Heart left ventricle (tissue), 16 donors: Measurements from ENCODE around the gene HIVEP2. TPM values are rescaled to one million over a fixed set of nuclear protein-coding genes. Genes with fewer than 3 reads are reported as not detected.

Experiments
- ATAC-seq, 4 donors: fragments of 200-7000 bp; cut with Tn5 transposase; one replicate each; pipeline ENCODE4 v1.9.1; 2020 to 2022; ENCODE audit warnings: moderate library complexity in 4 of 4, mild to moderate bottlenecking in 3 of 4, moderate number of reproducible peaks in 1 of 4
- DNase-seq, 5 donors: peaks; one replicate each; pipeline ENCODE4 v3.0.0-alpha.2; 2020
- H3K27ac ChIP-seq, 12 donors: fragments of 200-600 bp; sonication (generic) in 4 of 12; one replicate each; pipeline versions ENCODE4 v1.5.0 to v1.8.0; 2016 to 2022; ENCODE audit warnings: mild to moderate bottlenecking in 2 of 12
- H3K27me3 ChIP-seq, 9 donors: fragments of 200-600 bp; sonication (generic) in 2 of 9; one replicate each; pipeline versions ENCODE4 v1.5.1 to v1.8.0; 2016 to 2022; ENCODE audit warnings: mild to moderate bottlenecking in 3 of 9
- H3K36me3 ChIP-seq, 9 donors: fragments of 200-600 bp; sonication (generic) in 2 of 9; one replicate each; pipeline versions ENCODE4 v1.5.0 to v1.8.0; 2018 to 2022; ENCODE audit warnings: mild to moderate bottlenecking in 2 of 9
- H3K4me1 ChIP-seq, 12 donors: fragments of 200-600 bp; sonication (generic) in 4 of 12; one replicate each; pipeline versions ENCODE4 v1.5.0 to v1.8.0; 2016 to 2022; ENCODE audit warnings: mild to moderate bottlenecking in 3 of 12
- H3K4me3 ChIP-seq, 12 donors: fragments of 200-600 bp; sonication (generic) in 4 of 12; one replicate each; pipeline versions ENCODE4 v1.5.0 to v1.8.0; 2017 to 2022; ENCODE audit warnings: mild to moderate bottlenecking in 9 of 12, moderate library complexity in 4 of 12
- H3K9me3 ChIP-seq, 12 donors: fragments of 200-600 bp; sonication (generic) in 4 of 12; one replicate each; pipeline versions ENCODE4 v1.5.0 to v1.8.0; 2016 to 2022; ENCODE audit warnings: mild to moderate bottlenecking in 1 of 12
- CTCF ChIP-seq, 12 donors: fragments of 200-600 bp; sonication (generic) in 4 of 12; IDR thresholded peaks; one replicate each; pipeline versions ENCODE4 v1.5.0 to v1.8.0; 2018 to 2022; ENCODE audit warnings: antibody characterized with exemption in 12 of 12, mild to moderate bottlenecking in 5 of 12
- POLR2A ChIP-seq, 2 donors: fragments of 450-650 bp; IDR thresholded peaks; one replicate each; pipeline ENCODE4 v1.6.1; 2017; ENCODE audit warnings: antibody characterized with exemption in 2 of 2, mild to moderate bottlenecking in 2 of 2, moderate library complexity in 2 of 2
- WGBS, 4 donors: extraction: QIAGEN DNeasy Blood & Tissue Kit in 2 of 4; methylation state at CpG; one replicate each; pipeline versions ENCODE4 v1.1.5 to v1.1.7; 2013 to 2018; 5-methylcytosine and 5-hydroxymethylcytosine counted together
- intact Hi-C, 10 donors: fragments of 100-400 bp; cut with DNase I; formaldehyde crosslinking; loops; one replicate each; pipeline versions ENCODE4 v1.11.1 to v1.14.2; 2022
- polyA plus RNA-seq, 2 donors: library from polyadenylated mRNA; stranded (reverse); fragments of 200-250 nt; gene quantifications; one replicate each; pipeline ENCODE4 v1.2.3, GENCODE V29; 2013
- total RNA-seq, 9 donors: library from RNA; depleted of rRNA in 2 of 9; stranded (reverse); fragments of >200 nt in 2 of 9; fragmentation: NEBNext Ultra II Directional in 3 of 9; extraction: Animal tissue kit (Norgen Biotek cat#: 25700) in 3 of 9; gene quantifications; one replicate each; pipeline versions ENCODE4 v1.1.0 to v1.2.4, GENCODE V29; 2016 to 2023
- donor health status: ischemic (EF 13 %, LVEDD 7.1; RV severe dilation, severe dysfunction).
- donor health status: healthy with polysubstance abuse.
- donor health status: DM: no; HTN: yes; CAD: no.
- donor health status: DM: no; HTN: no; CAD: no.
- donor health status: ischemic (EF 25% LVEDD 6.9; RV normal size, moderate dysfunction).
- donor health status: ischemic (EF 25% LVEDD 5.7; RV mildly dilated, moderate dysfunction).
- donor health status: healthy.
- donor health status: DM: yes; HTN: yes; CAD: no.
- donor health status: ischemic (EF 35%, LVEDD 5.7; RV mildly dilated, moderate dysfunction).
- donor health status: nonischemic (EF 11% LVEDD 7.7; RV severe dilation, severe dysfunction).
- donor health status: DM: yes; HTN: yes; CAD: no.
- donor health status: PGD.
- donor health status: ischemic (EF 29% LVEDD 5.4; RV normal size, mild dysfunction).
- donor health status: nonischemic (EF 23%, LVEDD 6.1; RV moderate dilation, normal function).

HIVEP2 gene
- total and polyA plus RNA-seq, 11 donors, result 2.7 to 31.2 (median 20.4) TPM

- intact Hi-C loops, result loop anchor here in 1 of 10 donors (10.0 kb wide), 1 partner anchor 490 kb away; no protein-coding TSS in a partner anchor
- no peaks in the 10 kb centered on the region for H3K36me3 ChIP-seq
- H3K27ac ChIP-seq, result no peak overlapping the region
- no peaks in the 10 kb centered on the region for H3K9me3 ChIP-seq
- 66 to 89% (median 84%) methylated on average over 3 of the region's 3 CpGs for WGBS, 4 donors
- no peaks in the 10 kb centered on the region for H3K27me3 ChIP-seq
- ATAC-seq, result peak in 1 of 4 donors; percentile 26
- no peak overlapping the region for H3K4me3 ChIP-seq
- H3K4me1 ChIP-seq, result peaks cover 3 to 51% (median 20%) of the 10 kb centered on the region in 12 donors
- no peak for DNase-seq
- no peak for TF ChIP-seq POLR2A (IDR thresholded peaks at IDR 0.05)
- TF ChIP-seq CTCF (IDR thresholded peaks at IDR 0.05), result no peak
Measured at GRCh38 chr6:142934599-142934998, 10.4 kb downstream of the HIVEP2 start.

- Histone ChIP-seq H3K4me1 (peaks cover 3 to 52% (median 21%) of the 10 kb centered on the region in 12 donors), H3K4me3 (no peak overlapping the region), H3K9me3 (no peaks in the 10 kb centered on the region), H3K27ac (no peak overlapping the region), H3K36me3 (no peaks in the 10 kb centered on the region), H3K27me3 (no peaks in the 10 kb centered on the region)
- DNase-seq (no peak), ATAC-seq (peak in 1 of 4 donors; percentile 25)
- intact Hi-C loops, result loop anchor here in 1 of 10 donors (10.0 kb wide), 1 partner anchor 491 kb away; no protein-coding TSS in a partner anchor
- TF ChIP-seq CTCF (IDR thresholded peaks at IDR 0.05) (no peak), POLR2A (IDR thresholded peaks at IDR 0.05) (no peak)
Measured at GRCh38 chr6:142934106-142934505, 10.9 kb downstream of the HIVEP2 start.

GRCh38 chr6:142933701-142934100 lies 11.3 kb downstream of the HIVEP2 start:
- H3K27me3 ChIP-seq, result no peaks in the 10 kb centered on the region
- H3K9me3 ChIP-seq, result no peaks in the 10 kb centered on the region
- TF ChIP-seq POLR2A (IDR thresholded peaks at IDR 0.05), result no peak
- no peak for TF ChIP-seq CTCF (IDR thresholded peaks at IDR 0.05)
- ATAC-seq, result no peak
- H3K4me1 ChIP-seq, result peaks cover 3 to 54% (median 25%) of the 10 kb centered on the region in 12 donors
- no peak overlapping the region for H3K27ac ChIP-seq
- no peak overlapping the region for H3K4me3 ChIP-seq
- no peak for DNase-seq
- H3K36me3 ChIP-seq, result no peaks in the 10 kb centered on the region
- intact Hi-C loops, result loop anchor here in 1 of 10 donors (10.0 kb wide), 1 partner anchor 491 kb away; no protein-coding TSS in a partner anchor

- no peaks in the 10 kb centered on the region for H3K36me3 ChIP-seq
- TF ChIP-seq POLR2A (IDR thresholded peaks at IDR 0.05) (no peak), CTCF (IDR thresholded peaks at IDR 0.05) (no peak)
- H3K27ac ChIP-seq, result no peak overlapping the region
- ATAC-seq (no peak), DNase-seq (no peak)
- H3K27me3 ChIP-seq, result no peaks in the 10 kb centered on the region
- WGBS, 4 donors, result 77 to 86% (median 80%) methylated on average over 2 of the region's 2 CpGs
- H3K4me3 ChIP-seq, result no peak overlapping the region
- no peaks in the 10 kb centered on the region for H3K9me3 ChIP-seq
- peaks cover 7 to 58% (median 33%) of the 10 kb centered on the region in 12 donors for H3K4me1 ChIP-seq
- intact Hi-C loops, result loop anchor here in 1 of 10 donors (10.0 kb wide), 1 partner anchor 492 kb away; no protein-coding TSS in a partner anchor
Measured at GRCh38 chr6:142932889-142933288, 12.1 kb downstream of the HIVEP2 start.
